ENCODE data around the gene PLEKHA6.

The PLEKHA6 gene

GRCh38 chr1:204248954-204249353 lies 110.8 kb downstream of the PLEKHA6 start:
- H3K4me2 ChIP-seq (ENCODE audit: low read length): no peak overlapping the region
- no peaks in the 10 kb centered on the region for H3K79me2 ChIP-seq (ENCODE audit: control insufficient read depth, low read length)
- no peaks in the 10 kb centered on the region for H3K9me3 ChIP-seq (ENCODE audit: control insufficient read depth, insufficient read depth, low read length)
- H4K20me1 ChIP-seq (ENCODE audit: control insufficient read depth, insufficient read depth, low read depth, low read length): no peaks in the 10 kb centered on the region
- H3K9me2 ChIP-seq (replicated peaks; ENCODE audit: control insufficient read depth, low read length): no peaks in the 10 kb centered on the region
- no peak for TF ChIP-seq EZH2phosphoT487 (IDR thresholded peaks at IDR 0.05; ENCODE audit: borderline replicate concordance, low read length)
- TF ChIP-seq, protein P1, sequence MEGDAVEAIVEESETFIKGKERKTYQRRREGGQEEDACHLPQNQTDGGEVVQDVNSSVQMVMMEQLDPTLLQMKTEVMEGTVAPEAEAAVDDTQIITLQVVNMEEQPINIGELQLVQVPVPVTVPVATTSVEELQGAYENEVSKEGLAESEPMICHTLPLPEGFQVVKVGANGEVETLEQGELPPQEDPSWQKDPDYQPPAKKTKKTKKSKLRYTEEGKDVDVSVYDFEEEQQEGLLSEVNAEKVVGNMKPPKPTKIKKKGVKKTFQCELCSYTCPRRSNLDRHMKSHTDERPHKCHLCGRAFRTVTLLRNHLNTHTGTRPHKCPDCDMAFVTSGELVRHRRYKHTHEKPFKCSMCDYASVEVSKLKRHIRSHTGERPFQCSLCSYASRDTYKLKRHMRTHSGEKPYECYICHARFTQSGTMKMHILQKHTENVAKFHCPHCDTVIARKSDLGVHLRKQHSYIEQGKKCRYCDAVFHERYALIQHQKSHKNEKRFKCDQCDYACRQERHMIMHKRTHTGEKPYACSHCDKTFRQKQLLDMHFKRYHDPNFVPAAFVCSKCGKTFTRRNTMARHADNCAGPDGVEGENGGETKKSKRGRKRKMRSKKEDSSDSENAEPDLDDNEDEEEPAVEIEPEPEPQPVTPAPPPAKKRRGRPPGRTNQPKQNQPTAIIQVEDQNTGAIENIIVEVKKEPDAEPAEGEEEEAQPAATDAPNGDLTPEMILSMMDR (IDR thresholded peaks at IDR 0.05; ENCODE audit: low read depth, low read length, poor library complexity, severe bottlenecking): no peak
- no peaks in the 10 kb centered on the region for H3K4me1 ChIP-seq (ENCODE audit: control insufficient read depth, low read length)
- no peak overlapping the region for H3K27ac ChIP-seq (ENCODE audit: low read depth, low read length)
- H3K27me3 ChIP-seq (ENCODE audit: control insufficient read depth, low read length): peaks cover 23% of the 10 kb centered on the region
- no peak overlapping the region for H3K4me3 ChIP-seq (ENCODE audit: low read length)
- H3K36me3 ChIP-seq (ENCODE audit: control insufficient read depth, low read length): no peaks in the 10 kb centered on the region
- no peaks in the 10 kb centered on the region for H3F3A ChIP-seq (ENCODE audit: control insufficient read depth, insufficient read depth)

GRCh38 chr1:204246876-204247275 lies 112.9 kb downstream of the PLEKHA6 start:
- Histone ChIP-seq H4K20me1 (ENCODE audit: control insufficient read depth, insufficient read depth, low read depth, low read length) (no peaks in the 10 kb centered on the region), H3K4me2 (ENCODE audit: low read length) (no peak overlapping the region)
- TF ChIP-seq, protein P1 (IDR thresholded peaks at IDR 0.05; ENCODE audit: low read depth, low read length, poor library complexity, severe bottlenecking): no peak
- TF ChIP-seq EZH2phosphoT487 (IDR thresholded peaks at IDR 0.05; ENCODE audit: borderline replicate concordance, low read length): no peak

DNA sequence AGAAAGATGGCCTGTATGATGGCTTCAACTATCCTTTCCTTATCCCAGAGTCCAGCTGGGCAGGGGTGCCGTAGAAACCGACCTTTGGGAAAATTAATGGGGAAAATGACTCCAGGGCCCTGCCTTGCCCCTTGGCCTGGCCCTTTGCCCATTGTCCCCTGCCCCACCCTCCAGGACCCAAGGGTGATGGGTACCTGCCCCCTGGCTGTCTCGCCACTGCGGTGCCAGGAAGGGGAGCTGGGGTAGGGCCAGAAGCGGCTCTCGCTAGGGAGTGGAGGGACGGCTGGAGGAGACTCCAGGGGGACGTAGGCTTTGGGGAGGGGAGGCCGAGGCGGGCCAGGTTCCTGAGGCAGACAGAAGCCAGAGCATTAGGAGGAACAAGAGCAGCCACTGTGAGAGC lies 116.8 kb downstream of the PLEKHA6 start:
- Histone ChIP-seq H3K27ac (ENCODE audit: low read depth, low read length) (no peak overlapping the region), H3K27me3 (ENCODE audit: control insufficient read depth, low read length) (0 out of 2 replicates have a peak, but pooled peaks cover 2% of the 10 kb centered on the region), H3K79me2 (ENCODE audit: control insufficient read depth, low read length) (no peaks in the 10 kb centered on the region), H3K4me1 (ENCODE audit: control insufficient read depth, low read length) (no peaks in the 10 kb centered on the region), H3F3A (ENCODE audit: control insufficient read depth, insufficient read depth) (no peaks in the 10 kb centered on the region), H3K4me3 (ENCODE audit: low read length) (no peak overlapping the region), H3K4me2 (ENCODE audit: low read length) (no peak overlapping the region), H4K20me1 (ENCODE audit: control insufficient read depth, insufficient read depth, low read depth, low read length) (no peaks in the 10 kb centered on the region), H3K36me3 (ENCODE audit: control insufficient read depth, low read length) (no peaks in the 10 kb centered on the region), H3K9me3 (ENCODE audit: control insufficient read depth, insufficient read depth, low read length) (no peaks in the 10 kb centered on the region), H3K9me2 (replicated peaks; ENCODE audit: control insufficient read depth, low read length) (no peaks in the 10 kb centered on the region)
- TF ChIP-seq EZH2phosphoT487 (IDR thresholded peaks at IDR 0.05; ENCODE audit: borderline replicate concordance, low read length): no peak
- TF ChIP-seq, protein P1 (IDR thresholded peaks at IDR 0.05; ENCODE audit: low read depth, low read length, poor library complexity, severe bottlenecking): no peak

More at GRCh38 chr1:204246876-204247275, 112.9 kb downstream of the PLEKHA6 start:
- Histone ChIP-seq H3F3A (ENCODE audit: control insufficient read depth, insufficient read depth) (no peaks in the 10 kb centered on the region), H3K9me2 (replicated peaks; ENCODE audit: control insufficient read depth, low read length) (no peaks in the 10 kb centered on the region), H3K27ac (ENCODE audit: low read depth, low read length) (no peak overlapping the region), H3K9me3 (ENCODE audit: control insufficient read depth, insufficient read depth, low read length) (no peaks in the 10 kb centered on the region), H3K4me3 (ENCODE audit: low read length) (no peak overlapping the region), H3K79me2 (ENCODE audit: control insufficient read depth, low read length) (no peaks in the 10 kb centered on the region), H3K4me1 (ENCODE audit: control insufficient read depth, low read length) (no peaks in the 10 kb centered on the region), H3K36me3 (ENCODE audit: control insufficient read depth, low read length) (no peaks in the 10 kb centered on the region), H3K27me3 (ENCODE audit: control insufficient read depth, low read length) (peaks cover 23% of the 10 kb centered on the region)

Measured in DOHH2 (cell line).